ENCODE data around the gene EXOSC10. TPM values are rescaled to one million over a fixed set of nuclear protein-coding genes. Genes with fewer than 3 reads are reported as not detected.
A peak's percentile ranks its signal among the peaks of the same experiment; 100 is the strongest.

Gene EXOSC10
- total and polyA plus RNA-seq, 2 of the 13 experiments (the other 11 are each of a cell fraction or from before 2014, with no cell fraction given) = 48.4 to 67.6 TPM

GRCh38 chr1:11059968-11060830 is 39.5 kb downstream of the EXOSC10 start, which contains the start of gene SRM (continued):
- TF ChIP-seq LCORL (IDR thresholded peaks at IDR 0.05) (no peak), LCORL (CRISPR knock-in tag; IDR thresholded peaks at IDR 0.05) (no peak), SP5 (CRISPR knock-in tag; IDR thresholded peaks at IDR 0.05; ENCODE audit: borderline replicate concordance, low read depth) (no peak), ZSCAN31 (CRISPR knock-in tag; IDR thresholded peaks at IDR 0.05; ENCODE audit: low read depth) (no peak; the same call in 1 of the 2 replicates), HNF4G (IDR thresholded peaks at IDR 0.05; ENCODE audit: borderline replicate concordance, low read depth, low read length) (peak; percentile 13; the same call in 1 of the 2 replicates), HNF4G (CRISPR knock-in tag; IDR thresholded peaks at IDR 0.05; ENCODE audit: borderline replicate concordance, low read depth) (no peak), KDM5A (IDR thresholded peaks at IDR 0.05; ENCODE audit: borderline replicate concordance, low read length) (peak; percentile 56; the same call in 1 of the 2 replicates), ZNF329 (CRISPR knock-in tag; IDR thresholded peaks at IDR 0.05; ENCODE audit: low read depth) (no peak), ZNF543 (CRISPR knock-in tag; IDR thresholded peaks at IDR 0.05) (no peak), ZNF816 (CRISPR knock-in tag; IDR thresholded peaks at IDR 0.05; ENCODE audit: borderline replicate concordance) (no peak), CENPX (CRISPR knock-in tag; IDR thresholded peaks at IDR 0.05) (no peak), ZZZ3 (CRISPR knock-in tag; IDR thresholded peaks at IDR 0.05; ENCODE audit: borderline replicate concordance) (no peak), PRPF4 (IDR thresholded peaks at IDR 0.05; ENCODE audit: low read depth, low read length, poor library complexity, severe bottlenecking) (no peak), ZNF746 (CRISPR knock-in tag; IDR thresholded peaks at IDR 0.05) (no peak), ZBTB37 (CRISPR knock-in tag; IDR thresholded peaks at IDR 0.05) (no peak), ARHGAP35 (CRISPR knock-in tag; IDR thresholded peaks at IDR 0.05; ENCODE audit: borderline replicate concordance) (no peak), ZNF460 (CRISPR knock-in tag; IDR thresholded peaks at IDR 0.05; ENCODE audit: borderline replicate concordance) (no peak), JUNB (CRISPR knock-in tag; IDR thresholded peaks at IDR 0.05; ENCODE audit: borderline replicate concordance) (no peak), ESRRA (CRISPR knock-in tag; IDR thresholded peaks at IDR 0.05; ENCODE audit: low read depth) (0 out of 2 replicates have a peak, but pooled peaks have one; percentile 29), ZNF792 (CRISPR knock-in tag; IDR thresholded peaks at IDR 0.05) (no peak), MED1 (CRISPR knock-in tag; IDR thresholded peaks at IDR 0.05) (no peak), ZNF770 (CRISPR knock-in tag; IDR thresholded peaks at IDR 0.05) (no peak), SNAPC2 (CRISPR knock-in tag; IDR thresholded peaks at IDR 0.05) (no peak), ZBTB14 (CRISPR knock-in tag; IDR thresholded peaks at IDR 0.05) (no peak)

Data from HepG2 (cell line).